ENCODE measurements around the gene USP37.

The USP37 gene

DNA sequence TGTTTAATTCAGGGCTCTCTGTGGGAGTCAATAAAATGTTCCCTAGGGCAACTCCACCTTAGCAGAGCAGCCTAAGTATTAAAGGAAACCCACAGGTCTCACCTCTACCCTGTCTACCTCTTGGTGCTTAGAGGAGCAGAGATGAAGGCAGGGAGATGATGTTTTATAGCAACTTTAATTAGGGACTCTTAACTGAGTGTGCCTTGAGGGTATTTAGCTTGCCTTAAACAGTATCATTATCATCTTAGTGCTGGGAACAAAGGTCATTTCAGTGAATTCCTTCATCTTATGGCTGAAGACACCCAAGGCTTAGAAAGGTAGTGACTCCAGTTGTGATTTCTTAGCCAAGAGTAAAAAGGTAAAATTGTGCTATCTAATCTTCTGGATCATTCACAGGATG lies 122.5 kb downstream of the USP37 start:
- no peak for TF ChIP-seq CTCF (IDR thresholded peaks at IDR 0.05)

- TF ChIP-seq CTCF (IDR thresholded peaks at IDR 0.05) = no peak
Observed at GRCh38 chr2:218444692-218445357, 123.3 kb downstream of the USP37 start.

GRCh38 chr2:218438596-218438995 lies 129.6 kb downstream of the USP37 start:
- TF ChIP-seq CTCF (IDR thresholded peaks at IDR 0.05) = no peak

DNA sequence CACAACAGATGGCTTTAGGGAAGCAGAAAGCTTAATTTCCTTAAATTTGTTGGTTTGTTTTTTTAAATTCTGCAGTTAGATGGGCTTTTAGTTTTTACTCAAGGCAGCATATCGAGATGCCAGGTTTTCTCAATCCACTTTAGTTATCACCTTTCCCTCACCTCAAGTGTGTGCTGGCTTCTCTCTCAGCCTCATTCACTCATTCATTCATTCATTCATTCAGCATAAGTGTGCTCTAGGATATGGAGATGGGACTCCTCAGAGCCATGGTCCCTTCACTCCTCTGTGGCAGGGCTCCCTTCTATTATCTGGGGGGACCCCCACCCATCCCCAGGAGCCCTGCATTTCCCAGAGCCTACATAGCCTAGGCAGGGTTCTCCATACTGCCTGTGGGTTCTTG lies 130.2 kb downstream of the USP37 start:
- no peak for TF ChIP-seq CTCF (IDR thresholded peaks at IDR 0.05)

DNA sequence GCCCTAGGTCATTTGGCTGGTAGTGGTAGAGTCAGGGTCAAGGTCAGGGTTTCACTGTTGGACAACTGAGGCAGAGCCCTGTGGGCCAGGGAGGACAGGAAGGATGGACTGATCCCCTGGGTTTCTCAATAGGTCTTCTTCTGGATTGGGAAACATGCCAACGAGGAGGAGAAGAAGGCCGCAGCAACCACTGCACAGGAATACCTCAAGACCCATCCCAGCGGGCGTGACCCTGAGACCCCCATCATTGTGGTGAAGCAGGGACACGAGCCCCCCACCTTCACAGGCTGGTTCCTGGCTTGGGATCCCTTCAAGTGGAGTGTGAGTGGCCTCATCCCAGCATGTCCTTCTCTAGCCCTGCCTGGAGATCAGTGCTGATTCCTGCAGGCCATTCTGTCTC lies 131.2 kb downstream of the USP37 start:
- TF ChIP-seq CTCF (IDR thresholded peaks at IDR 0.05) = no peak

DNA sequence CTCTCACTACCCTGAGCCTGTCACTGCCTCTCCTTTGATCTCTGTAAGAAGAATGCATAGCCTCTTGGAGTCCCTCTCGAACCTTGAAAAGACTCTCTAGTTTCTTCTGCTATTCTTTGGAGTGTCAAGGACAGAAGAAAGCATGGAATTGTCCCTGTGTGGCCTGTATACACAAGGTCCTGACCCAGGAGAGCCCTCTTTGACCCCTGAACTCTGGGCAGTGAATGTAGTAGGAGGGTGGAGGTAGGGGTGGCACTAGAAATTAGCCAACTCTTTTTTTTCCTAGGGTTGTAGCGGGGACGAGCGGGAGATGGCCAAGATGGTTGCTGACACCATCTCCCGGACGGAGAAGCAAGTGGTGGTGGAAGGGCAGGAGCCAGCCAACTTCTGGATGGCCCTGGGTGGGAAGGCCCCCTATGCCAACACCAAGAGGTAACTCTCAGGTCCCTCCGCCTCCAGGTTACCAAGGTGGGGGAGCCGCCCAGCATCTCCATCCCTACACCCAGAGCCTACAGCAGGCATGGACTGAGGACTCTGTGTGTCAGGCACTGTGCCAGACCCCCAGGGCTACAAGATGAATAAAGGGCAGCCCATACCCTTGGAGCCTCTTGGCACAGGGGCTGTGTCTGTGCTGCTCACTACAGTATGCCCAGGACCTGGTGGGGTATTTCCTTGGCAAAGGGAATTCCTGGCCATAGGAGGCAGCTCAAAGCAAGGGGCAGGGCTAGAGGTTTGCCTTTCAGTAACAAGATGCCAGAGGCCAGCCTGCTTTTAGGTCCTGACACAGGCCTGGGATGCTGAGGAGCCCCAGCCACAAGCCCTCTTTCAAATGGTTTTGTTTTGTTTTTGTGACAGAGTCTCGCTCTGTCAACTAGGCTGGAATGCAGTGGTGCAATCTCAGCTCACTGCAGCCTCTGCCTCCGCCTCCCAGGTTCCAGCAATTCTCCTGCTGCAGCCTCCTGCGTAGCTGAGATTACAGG lies 132.9 kb downstream of the USP37 start:
- TF ChIP-seq CTCF (IDR thresholded peaks at IDR 0.05) = no peak

DNA sequence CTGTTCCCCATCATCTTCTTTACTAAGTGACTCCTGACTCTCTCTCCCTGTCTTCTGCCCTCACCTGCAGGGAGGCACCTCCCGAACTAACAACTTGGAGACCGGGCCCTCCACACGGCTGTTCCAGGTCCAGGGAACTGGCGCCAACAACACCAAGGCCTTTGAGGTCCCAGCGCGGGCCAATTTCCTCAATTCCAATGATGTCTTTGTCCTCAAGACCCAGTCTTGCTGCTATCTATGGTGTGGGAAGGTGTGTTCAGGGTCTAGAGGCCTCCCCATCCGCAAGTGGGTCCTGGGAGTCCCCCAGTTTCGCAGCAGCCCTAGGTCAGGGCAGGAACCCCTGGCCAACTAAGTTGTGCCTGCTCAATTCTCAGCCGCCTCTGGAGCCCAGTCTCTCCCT lies 133.7 kb downstream of the USP37 start:
- TF ChIP-seq CTCF (IDR thresholded peaks at IDR 0.05) = no peak
